ENCODE results near the gene MICALL1.

MICALL1 gene

DNA sequence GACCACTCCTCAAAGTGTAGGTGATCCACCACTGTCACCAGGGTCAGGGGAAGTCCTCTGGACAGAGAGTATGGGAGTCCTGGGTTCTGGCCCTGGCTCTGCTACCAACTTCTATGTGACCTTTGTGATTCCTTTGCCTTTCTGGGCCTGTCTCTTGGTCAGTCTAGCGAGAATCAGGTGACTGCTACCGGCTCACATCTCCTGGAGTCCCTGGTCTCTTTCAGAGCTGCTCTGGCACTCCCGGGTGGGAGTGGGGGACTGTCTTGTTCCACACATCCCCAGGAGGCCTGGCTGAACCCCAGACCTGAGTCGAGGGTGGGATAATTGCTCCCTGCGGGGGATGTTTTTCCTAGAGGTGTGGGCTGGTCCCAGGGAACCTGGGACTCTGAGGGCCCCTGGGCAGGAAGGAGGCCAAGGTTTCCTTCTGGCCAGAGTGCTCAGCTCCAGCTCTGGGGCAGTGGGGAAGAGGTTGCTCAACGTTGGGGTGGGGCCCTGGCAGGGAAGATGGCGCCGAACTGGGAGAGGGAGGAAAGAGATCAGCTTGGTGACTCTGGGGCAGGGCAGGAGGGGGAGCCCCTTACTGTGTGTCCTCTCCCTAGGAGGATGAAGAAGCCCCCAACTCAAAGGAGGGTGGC lies 76.2 kb downstream of the MICALL1 start:
- in situ Hi-C loops (cut with MboI; ENCODE audit: low sequenced_read_pairs), result no loop called here

- in situ Hi-C loops (cut with MboI; ENCODE audit: low sequenced_read_pairs), result no loop called here
Measured at GRCh38 chr22:37982938-37983859, 77.1 kb downstream of the MICALL1 start.

GRCh38 chr22:37983860-37984791 lies 78.0 kb downstream of the MICALL1 start, which contains the start of gene SOX10:
TSS of gene SOX10 (minus strand) at chr22:37984555. CDS start at chr22:37983784, 771 bp downstream.
- in situ Hi-C loops (cut with MboI; ENCODE audit: low sequenced_read_pairs), result no loop called here

GRCh38 chr22:37985050-37985585 lies 79.0 kb downstream of the MICALL1 start:
- in situ Hi-C loops (cut with MboI; ENCODE audit: low sequenced_read_pairs), result no loop called here

- in situ Hi-C loops (cut with MboI; ENCODE audit: low sequenced_read_pairs), result no loop called here
Measured at GRCh38 chr22:37985751-37986281, 79.7 kb downstream of the MICALL1 start.

DNA sequence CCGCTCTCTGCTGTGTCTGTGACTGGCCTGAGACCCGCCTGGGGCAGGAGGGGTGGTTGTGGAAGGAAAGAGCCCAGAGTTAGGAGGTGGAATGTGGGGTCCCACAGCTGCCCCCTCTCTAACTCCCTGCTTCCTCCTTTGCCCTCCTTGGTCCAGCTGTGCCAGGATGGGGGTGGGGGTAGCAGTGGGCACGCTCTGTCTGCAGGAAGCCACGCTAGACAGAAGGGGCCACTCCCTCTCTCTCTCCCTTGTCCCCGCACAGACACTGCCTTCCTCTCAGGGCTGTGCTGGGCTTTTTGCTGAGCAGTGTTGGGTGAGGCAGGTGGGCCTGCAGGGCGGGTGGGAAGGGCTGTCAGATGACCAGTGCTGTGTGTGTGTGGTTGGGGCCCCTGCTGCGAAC lies 80.3 kb downstream of the MICALL1 start:
- in situ Hi-C loops (cut with MboI; ENCODE audit: low sequenced_read_pairs), result no loop called here

DNA sequence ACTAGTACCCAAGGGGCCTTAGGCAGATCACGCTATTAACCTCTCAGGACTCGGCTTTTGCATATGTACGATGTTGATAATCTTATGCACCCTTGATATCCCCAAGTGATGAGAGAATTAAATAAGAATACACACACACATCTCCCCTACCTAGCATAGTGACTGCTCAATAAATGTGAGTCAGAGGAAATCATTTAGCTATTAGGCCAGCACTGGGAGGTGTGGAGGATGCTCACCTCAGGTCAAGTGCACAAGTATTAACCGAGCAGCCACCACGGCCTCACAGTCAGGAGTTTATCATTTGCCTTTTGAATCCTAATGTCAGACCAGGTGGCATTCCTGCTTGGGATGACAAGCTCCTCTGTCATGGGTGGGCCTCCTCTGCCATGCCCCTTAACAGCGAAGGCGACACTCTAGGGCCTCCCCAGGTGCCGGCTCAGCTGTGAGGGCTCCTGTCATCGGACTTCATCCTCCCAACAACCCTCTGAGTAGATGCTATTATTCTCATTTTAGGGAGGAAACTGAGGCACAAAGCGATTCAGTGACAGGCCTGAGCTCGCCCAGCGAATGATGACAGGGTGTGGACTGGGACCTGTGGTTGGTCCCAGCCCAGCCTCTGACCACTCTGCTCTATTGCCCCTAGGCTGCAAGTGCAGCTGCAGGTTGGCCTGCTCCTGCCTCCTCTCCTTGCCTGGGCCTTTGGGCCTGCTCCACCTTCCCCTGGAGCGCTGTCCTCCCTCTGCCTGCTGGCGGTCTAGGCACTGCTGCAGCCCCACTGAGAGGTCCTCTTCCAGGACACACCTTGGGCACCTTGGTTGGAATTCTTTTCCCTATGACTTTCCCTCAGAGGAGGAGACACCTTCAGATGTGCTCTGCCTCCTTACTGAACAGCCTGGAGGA lies 83.3 kb downstream of the MICALL1 start:
- in situ Hi-C loops (cut with MboI; ENCODE audit: low sequenced_read_pairs), result no loop called here

- in situ Hi-C loops (cut with MboI; ENCODE audit: low sequenced_read_pairs), result no loop called here
Measured at GRCh38 chr22:37990301-37990700, 84.2 kb downstream of the MICALL1 start.

DNA sequence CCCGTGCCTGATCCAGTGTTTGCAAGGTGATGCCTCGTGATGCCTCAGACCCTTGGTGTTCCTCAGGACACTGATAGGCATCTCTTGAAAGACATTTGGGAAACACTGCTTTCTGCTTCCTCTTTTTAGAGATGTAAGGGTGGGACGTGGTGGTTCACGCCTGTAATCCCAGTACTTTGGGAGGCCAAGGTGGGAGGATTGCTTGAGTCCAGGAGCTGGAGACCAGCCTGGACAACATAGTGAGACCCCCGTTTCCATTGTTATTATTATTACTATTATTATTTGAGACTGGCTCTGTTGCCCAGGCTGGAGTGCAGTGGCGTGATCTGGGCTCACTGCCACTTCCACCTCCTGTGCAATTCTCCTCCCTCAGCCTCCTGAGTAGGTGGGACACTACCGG lies 84.8 kb downstream of the MICALL1 start:
- in situ Hi-C loops (cut with MboI; ENCODE audit: low sequenced_read_pairs), result no loop called here

DNA sequence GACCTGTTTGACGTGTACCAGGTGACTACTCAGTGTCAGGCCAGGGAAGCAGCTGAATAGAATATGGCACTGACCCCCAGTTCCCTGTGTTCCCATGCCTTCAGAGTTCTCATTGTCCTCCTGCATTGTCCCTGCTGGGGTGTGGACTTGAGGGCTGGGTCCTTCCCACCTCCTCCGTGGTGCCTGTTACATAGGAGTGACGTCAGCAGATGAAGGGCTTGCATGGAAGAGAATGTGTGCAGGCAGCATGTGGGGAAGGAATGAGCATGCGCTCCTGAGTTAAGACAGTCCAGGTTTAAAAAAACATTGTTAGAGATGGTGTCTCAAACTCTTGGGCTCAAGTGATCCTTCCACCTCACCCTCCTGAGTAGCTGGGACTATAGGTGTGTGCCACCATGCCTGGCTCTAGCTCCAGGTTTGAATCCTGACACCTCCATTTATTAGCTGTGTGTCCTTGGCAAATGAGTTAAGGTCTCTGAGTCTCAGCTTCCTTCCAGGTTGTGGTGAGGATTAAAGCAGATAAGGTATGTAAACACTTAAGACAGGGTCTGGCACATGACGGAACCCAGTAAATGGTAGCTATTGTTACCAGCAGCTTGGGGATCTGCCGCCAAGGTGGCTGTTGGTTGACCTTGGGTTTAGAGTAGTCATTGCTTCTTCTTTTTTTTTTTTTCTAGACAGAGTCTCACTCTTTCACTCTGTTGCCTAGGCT lies 85.8 kb downstream of the MICALL1 start:
- in situ Hi-C loops (cut with MboI; ENCODE audit: low sequenced_read_pairs), result no loop called here
